Peyer's patch (tissue), 4 donors: ENCODE results near the gene RBM18.

Experiments
- CTCF ChIP-seq, 6 experiments: fragments of 450-650 bp in 4 of 6; fragments of 200-600 bp in 2 of 6; sonication (generic) in 1 of 6; IDR thresholded peaks; one replicate each; pipeline ENCODE4 v1.5.1; 2017 to 2019; ENCODE audit warnings: antibody characterized with exemption in 6 of 6, mild to moderate bottlenecking in 3 of 6, moderate library complexity in 1 of 6
- POLR2A ChIP-seq, 2 donors: fragments of 450-650 bp; IDR thresholded peaks; one replicate each; pipeline ENCODE4 v1.5.1; 2017; ENCODE audit warnings: antibody characterized with exemption in 2 of 2, mild to moderate bottlenecking in 2 of 2, moderate library complexity in 2 of 2

- TF ChIP-seq POLR2A (IDR thresholded peaks at IDR 0.05) (no peak), CTCF (IDR thresholded peaks at IDR 0.05) (no peak)
Measured at GRCh38 chr9:122213589-122214413, 50.8 kb downstream of the RBM18 start.
